GM19193 (cell line): ENCODE data around the gene CD79B.
A peak's percentile ranks its signal among the peaks of the same experiment; 100 is the strongest.
"Not testable (repeated sequence)": the region's sequence is repeated elsewhere in the genome, so short reads cannot be mapped to it uniquely, and the experiment has no call there.

ENCODE experiments used
- POLR2A ChIP-seq: IDR thresholded peaks from 4 replicates; pipeline ENCODE4 v1.6.1; 2011; ENCODE audit not compliant: insufficient read depth, insufficient read length; ENCODE audit errors: extremely low read depth

CD79B gene

DNA sequence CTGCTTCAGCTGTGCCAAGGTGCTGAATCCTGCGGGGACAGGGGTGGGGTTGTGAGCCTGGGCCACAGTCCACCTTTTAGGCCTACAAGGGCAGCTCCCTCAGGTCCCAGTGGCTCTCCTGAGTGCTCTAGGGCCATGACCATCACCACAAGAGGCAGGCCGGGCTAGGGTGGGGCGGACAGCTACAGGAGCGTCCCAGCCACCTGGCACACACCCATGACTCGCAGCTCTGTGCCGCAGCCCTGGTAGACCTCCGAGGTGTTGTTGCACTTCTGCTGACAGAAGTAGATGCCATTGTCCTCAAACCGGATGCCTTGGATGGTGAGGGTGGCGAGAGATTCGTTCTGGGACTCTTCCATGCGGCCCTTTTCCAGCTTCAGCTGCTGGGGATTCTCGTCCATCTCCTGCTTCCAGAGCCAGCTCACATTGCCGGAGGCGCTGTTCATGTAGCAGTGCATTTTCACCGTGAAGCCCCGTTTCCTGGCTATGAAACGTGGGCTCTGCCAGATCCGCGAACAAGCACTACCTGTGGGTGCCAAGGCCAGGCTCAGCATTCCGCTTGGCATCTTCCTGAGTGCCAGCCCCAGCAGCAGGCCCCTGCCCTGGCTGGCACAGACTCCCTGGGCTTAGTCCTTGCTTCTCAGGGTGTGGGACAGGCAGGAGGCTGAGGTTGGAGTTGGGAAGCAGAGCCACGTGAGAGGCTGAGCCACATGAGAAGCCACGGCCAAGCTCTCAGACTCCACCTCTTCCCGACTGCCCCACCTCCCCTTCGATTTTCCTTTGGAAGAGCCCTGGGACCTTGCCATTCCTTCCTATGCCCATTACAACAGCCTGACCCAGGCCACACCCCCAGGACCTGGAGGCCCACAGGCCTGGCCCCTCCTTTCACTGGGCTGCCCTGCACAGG is 2.0 kb downstream of the CD79B start:
- no peak for TF ChIP-seq POLR2A

DNA sequence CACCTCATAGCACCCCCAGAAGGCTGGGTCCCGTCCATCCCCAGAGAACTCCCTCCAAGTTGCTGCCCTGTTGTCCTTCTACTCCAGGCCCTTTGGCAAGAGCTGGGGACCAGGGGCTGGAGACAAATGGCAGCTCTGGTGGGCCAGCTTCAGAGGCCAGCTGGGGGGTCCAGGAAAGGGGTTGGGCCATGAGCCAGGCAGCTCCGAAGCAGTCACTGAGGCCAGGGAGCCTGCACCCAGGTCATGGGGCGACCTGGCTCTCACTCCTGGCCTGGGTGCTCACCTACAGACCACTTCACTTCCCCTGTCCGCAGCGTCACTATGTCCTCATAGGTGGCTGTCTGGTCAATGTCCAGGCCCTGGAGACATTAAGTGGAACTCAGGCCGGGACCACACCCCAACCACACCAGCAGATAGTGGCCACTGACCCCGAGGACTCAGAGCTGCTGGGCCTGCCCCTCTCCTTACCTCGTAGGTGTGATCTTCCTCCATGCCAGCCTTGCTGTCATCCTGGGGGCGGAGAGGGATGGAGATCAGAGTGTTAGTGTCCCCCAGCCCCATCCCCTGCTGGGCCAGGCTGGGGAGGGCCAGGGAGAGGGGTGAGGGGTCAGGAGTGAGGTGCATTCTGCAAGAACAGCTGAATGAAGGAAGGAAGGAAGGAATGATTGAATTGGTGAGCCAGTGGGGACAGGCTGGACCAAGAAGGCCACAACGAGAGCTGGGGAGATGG is 3.0 kb downstream of the CD79B start:
- no peak for TF ChIP-seq POLR2A

DNA sequence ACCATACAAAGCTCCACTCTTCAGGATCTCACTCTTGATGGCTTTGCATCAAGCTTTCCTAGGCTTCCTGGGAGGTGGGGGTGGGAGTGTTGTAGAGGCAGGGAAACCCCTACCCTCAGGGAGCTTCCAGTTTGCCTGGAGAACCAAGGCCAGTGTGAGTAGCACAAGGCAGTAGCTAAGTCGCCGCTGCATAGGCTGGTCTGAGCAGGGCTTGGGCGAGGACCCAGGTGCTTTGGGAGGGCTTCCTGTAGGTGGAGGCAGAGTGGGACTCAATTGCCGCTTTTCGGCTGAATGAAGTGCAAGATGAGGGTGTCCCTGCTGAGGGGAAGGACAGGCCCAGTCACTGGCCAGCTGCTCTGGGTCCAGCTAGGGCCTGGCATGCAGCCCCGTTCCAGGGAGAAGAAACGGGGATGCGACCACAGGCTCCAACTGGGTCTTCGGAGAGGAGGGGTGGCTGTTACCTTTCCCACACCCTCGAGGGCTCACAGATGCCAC is 3.9 kb downstream of the CD79B start:
- TF ChIP-seq POLR2A: no peak

DNA sequence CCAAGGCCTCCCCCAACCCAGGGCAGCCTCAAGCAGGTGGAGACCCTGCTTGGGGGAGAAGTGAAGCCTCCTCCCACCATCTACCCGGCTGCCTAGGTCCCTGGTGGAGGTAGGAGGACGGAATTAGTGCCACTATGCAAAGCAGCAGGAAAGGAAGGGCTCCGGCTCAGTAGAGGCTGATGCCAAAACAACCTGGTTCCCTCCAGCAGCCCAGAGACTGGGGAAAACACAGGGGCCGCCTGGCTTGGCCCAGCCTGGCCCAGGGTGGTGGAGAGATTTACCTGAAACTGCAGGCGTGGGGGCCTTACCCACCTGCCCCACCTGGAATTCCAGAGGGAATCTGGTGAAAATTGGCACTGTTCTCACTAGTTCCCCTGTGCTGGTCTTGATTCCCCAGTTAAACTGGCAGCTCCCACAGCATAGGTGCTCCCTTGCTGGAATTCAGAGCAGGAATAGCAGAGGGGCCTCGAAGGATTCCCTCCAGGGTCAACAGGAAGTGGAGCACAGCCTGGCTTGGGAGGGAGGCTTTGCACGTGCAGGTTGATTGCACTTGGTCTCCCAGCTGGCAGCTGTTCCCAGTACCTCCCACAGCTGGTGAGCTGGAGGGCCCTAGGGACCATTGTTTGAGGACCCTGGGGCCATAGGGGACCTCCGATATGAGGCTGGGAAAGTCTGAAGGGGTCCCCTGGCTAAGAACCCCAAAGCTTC is 4.5 kb downstream of the CD79B start:
- peak; percentile 19 for TF ChIP-seq POLR2A

DNA sequence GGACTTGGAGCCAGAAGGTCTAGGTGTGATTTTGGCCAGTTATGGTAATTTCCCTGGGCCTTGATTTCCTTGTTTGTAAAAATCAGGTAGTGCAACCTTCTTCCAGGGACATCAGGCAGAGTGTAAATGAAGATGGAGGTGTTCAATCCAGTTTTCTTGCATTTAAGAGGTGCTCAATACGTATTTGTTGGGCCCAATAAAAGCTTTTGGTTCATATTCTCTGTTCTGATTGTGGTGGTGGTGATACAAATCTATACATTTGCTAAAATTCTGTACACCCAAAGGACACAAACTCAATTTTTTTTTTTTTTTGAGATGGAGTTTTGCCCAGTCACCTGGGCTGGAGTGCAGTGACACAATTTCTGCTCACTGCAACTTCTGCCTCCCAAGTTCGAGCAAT is 6.0 kb downstream of the CD79B start:
- no peak for TF ChIP-seq POLR2A

DNA sequence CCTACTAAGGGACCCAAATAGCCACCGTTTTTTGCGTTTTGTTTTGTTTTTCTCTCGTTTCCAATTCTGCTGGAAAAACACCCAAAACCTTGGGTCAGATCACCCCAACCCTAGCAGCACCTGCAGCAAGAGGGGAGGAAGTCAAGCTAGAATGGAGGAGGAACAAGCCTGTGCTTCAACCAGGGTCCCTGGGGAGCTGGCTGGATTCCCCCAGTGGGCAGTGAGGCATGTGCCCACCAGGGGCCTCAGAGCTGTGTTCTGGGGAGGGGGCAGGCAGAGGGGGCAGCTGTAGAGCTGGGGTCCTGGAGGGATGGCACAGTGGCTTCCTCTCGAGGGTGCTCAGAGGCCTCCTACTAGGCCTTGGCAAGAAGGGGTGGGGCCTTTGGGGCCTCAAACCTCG is 6.5 kb downstream of the CD79B start:
- peak; percentile 14 for TF ChIP-seq POLR2A

DNA sequence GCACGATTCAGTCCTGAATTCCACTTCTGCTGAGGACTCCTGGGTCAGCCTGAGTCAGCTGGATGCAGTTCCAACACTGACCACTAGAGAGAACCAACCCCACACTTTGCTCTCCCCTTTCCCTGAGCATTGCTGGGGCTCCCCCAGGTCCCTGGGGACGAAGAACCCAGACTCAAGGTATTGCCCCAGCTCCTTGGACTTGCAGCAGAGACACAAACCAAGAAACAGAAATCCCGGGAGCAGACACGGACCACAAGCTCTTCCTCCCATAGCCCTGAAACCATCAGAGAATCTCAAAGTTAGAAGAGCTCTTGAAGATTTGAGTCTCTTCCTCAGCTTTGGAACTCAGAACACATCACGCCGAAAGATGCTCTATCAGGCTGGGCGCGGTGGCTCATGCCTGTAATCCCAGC is 12.8 kb downstream of the CD79B start:
- no peak for TF ChIP-seq POLR2A

DNA sequence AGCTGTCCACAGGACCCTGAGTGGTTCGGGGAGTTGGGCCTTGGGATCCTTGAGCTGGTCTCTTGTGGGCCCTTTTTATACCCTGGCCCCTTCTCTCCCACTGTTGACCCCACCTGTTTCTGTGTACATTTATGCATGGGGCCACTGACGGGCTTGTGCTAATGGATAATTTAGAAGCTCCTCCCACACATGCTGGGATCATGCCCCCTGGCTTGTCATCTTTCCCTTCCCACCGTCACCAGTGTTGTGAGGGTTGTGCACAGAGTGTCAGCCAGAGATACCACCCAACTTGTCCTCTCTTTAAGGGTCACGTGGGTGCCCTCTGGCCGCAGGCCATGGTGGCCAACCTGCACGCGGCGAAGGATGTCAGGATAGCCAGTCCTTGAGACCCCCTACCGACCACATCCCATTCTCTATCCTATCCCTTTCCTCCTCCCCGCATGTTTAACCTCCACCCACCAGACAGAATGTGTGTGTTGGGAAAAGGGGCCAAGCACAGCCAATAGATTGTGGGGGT is 13.3 kb downstream of the CD79B start, which contains the start of gene GH1:
Gene GH1, minus strand, starts transcription at position 51 of the 517 bp plus-strand sequence. CDS start 63 bp downstream, outside the sequence.
- not testable (repeated sequence) for TF ChIP-seq POLR2A

DNA sequence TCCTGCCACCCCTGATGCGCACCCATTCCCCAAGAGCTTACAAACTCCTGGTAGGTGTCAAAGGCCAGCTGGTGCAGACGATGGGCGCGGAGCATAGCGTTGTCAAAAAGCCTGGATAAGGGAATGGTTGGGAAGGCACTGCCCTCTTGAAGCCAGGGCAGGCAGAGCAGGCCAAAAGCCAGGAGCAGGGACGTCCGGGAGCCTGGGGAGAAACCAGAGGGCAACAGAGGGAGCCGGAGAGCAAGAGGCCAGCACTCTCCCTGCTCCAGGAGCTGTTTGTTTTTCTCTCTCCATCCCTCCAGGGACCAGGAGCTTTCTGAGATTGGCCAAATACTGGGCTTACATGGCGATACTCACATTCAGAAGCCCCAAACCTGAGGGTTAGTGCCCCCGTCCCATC is 13.8 kb downstream of the CD79B start:
- TF ChIP-seq POLR2A: no peak

DNA sequence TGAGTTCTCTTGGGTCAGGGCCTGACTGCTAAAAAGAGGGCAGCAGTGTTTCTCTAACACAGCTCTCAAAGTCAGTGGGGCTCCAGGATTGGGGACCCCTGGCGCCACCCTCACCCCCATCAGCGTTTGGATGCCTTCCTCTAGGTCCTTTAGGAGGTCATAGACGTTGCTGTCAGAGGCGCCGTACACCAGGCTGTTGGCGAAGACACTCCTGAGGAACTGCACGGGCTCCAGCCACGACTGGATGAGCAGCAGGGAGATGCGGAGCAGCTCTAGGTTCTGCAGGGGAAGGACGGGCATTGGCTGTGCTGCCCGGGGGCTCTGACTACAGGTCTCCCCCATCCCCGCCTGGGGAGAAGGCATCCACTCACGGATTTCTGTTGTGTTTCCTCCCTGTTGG is 14.5 kb downstream of the CD79B start:
- TF ChIP-seq POLR2A: no peak

DNA sequence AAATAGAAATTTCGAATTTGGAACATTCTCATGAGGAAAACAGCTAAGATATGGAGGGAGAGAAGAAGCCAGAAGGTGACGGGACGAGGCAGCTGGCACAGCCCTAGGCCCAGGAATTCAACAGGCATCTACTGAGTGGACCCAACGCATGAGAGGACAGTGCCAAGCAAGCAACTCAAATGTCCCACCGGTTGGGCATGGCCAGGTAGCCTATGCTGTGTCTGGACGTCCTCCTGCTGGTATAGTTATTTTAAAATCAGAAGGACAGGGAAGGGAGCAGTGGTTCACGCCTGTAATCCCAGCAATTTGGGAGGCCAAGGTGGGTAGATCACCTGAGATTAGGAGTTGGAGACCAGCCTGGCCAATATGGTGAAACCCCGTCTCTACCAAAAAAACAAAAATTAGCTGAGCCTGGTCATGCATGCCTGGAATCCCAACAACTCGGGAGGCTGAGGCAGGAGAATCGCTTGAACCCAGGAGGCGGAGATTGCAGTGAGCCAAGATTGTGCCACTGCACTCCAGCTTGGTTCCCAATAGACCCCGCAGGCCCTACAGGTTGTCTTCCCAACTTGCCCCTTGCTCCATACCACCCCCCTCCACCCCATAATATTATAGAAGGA is 15.5 kb downstream of the CD79B start:
- TF ChIP-seq POLR2A: no peak

DNA sequence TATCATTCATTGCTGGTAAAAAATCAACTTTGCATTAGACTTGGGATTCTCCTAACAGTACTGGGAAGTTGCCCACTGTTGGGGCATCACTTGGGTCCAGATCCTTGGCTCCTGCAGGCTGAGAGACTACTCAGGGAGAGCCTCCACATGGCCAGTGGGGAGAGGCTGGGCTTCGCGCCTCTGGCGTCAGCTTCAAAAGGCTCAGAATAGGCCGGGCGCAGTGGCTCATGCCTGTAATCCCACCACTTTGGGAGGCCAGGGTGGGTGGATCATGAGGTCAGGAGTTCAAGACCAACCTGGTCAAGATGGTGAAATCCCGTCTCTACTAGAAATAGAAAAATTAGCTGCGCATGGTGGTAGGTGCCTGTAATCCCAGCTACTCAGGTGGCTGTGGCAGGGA is 17.7 kb downstream of the CD79B start:
- TF ChIP-seq POLR2A: no peak

DNA sequence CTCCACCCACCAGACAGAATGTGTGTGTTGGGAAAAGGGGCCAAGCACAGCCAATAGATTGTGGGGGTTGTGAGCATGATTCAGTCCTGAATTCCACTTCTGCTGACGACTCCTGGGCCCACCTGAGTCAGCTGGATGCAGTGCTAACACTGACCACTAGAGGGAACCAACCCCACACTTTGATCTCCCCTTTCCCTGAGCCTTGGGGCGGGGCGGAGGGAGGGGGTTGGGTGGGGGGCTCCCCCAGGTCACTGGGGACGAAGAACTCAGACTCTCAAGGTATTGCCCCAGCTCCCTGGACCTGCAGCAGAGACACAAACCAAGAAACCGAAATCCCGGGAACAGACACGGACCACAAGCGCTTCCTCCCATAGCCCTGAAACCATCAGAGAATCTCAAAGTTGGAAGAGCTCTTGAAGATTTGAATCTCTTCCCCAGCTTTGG is 20.5 kb downstream of the CD79B start:
- TF ChIP-seq POLR2A: no peak

DNA sequence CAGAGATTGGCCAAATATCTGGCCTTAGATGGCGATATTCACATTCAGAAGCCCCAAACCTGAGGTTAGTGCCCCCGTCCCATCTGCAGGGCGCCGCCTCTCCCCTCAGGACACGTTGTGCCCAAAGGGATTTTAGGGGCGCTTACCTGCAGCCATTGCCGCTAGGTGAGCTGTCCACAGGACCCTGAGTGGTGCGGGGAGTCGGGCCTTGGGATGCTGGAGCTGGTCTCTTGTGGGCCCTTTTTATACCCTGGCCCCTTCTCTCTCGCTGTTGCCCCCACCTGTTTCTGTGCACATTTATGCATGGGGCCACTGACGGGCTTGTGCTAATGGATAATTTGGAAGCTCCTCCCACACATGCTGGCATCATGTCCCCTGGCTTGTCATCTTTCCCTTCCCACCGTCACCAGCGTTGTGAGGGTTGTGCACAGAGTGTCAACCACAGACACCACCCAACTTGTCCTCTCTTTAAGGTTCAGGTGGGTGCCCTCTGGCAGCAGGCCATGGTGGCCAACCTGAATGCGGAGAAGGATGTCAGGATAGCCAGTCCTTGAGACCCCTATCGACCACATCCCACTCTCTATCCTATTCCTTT is 21.0 kb downstream of the CD79B start, which contains the start of gene CSHL1:
Gene CSHL1, minus strand, starts transcription at position 218 of the 595 bp plus-strand sequence. Its CDS starts 62 bp downstream, at position 156.
- TF ChIP-seq POLR2A: no peak
